ENCODE results near the gene SPINDOC. TPM values are rescaled to one million over a fixed set of nuclear protein-coding genes. Genes with fewer than 3 reads are reported as not detected.

The SPINDOC gene
- total RNA-seq, 1 experiment from 2014 or later, result 50.9 TPM

- CTCF ChIA-PET, result interaction anchor here (0.7 kb wide), 1 partner anchor 10 kb away, joined by 3 read pairs; no protein-coding TSS in a partner anchor
- Histone ChIP-seq H3K4me1 (ENCODE audit: control insufficient read depth in 1 of 2, insufficient read depth in 2 of 2, low read length in 2 of 2) (peaks cover 9 to 24% of the 10 kb centered on the region in 2 experiments; a peak in 3 of 4 replicates), H3K27ac (ENCODE audit: low read depth, low read length) (no peak overlapping the region), H3K36me3 (ENCODE audit: control insufficient read depth in 1 of 2, insufficient read depth in 2 of 2, low read length in 2 of 2) (peaks cover 0 to 2% of the 10 kb centered on the region in 2 experiments; a peak in 1 of 4 replicates), H3K4me3 (replicated peaks in 1 of 2; ENCODE audit: low read depth in 1 of 2, low read length in 2 of 2) (no peak overlapping the region), H3K79me2 (ENCODE audit: insufficient read depth, low read length) (no peaks in the 10 kb centered on the region), H2AFZ (ENCODE audit: low read depth, low read length, poor library complexity, severe bottlenecking) (no peak overlapping the region), H3K27me3 (ENCODE audit: insufficient read depth, low read length) (no peaks in the 10 kb centered on the region), H3K9ac (ENCODE audit: low read length) (no peak overlapping the region), H3K9me2 (ENCODE audit: insufficient read depth) (no peaks in the 10 kb centered on the region), H3K9me3 (ENCODE audit: control insufficient read depth in 1 of 2, insufficient read depth in 1 of 2, low read depth in 1 of 2, low read length in 2 of 2) (no peaks in the 10 kb centered on the region), H4K20me1 (ENCODE audit: insufficient read depth) (no peaks in the 10 kb centered on the region), H3K4me2 (ENCODE audit: low read length) (no peak overlapping the region)
- DNase-seq (ENCODE audit: low read depth, low spot score), result no peak
- TF ChIP-seq SP1 (IDR thresholded peaks at IDR 0.05; ENCODE audit: low read depth), result no peak
- BruUV-seq (replicated peaks), result no TSS peak
- RAD21 ChIA-PET (ENCODE audit: low non-redundant PET in 1 of 2, low total read pairs in 2 of 2, uncharacterized antibody in 2 of 2, unreplicated experiment in 2 of 2), result no interaction called here
- POLR2A ChIA-PET, result interaction anchor here (0.7 kb wide), 1 partner anchor 66 kb away, joined by 5 read pairs; no protein-coding TSS in a partner anchor
- ATAC-seq, result no peak
- intact Hi-C loops (cut with micrococcal nuclease), result loop anchor here (10.0 kb wide), 1 partner anchor 358 kb away; no protein-coding TSS in a partner anchor
Measured at GRCh38 chr11:63832336-63832735, 19.1 kb downstream of the SPINDOC start.

GRCh38 chr11:63833048-63833447 is 19.8 kb downstream of the SPINDOC start:
- intact Hi-C loops (cut with micrococcal nuclease), result loop anchor here (10.0 kb wide), 1 partner anchor 358 kb away; no protein-coding TSS in a partner anchor
- H2AFZ ChIP-seq (ENCODE audit: low read depth, low read length, poor library complexity, severe bottlenecking), result no peak overlapping the region
- no peaks in the 10 kb centered on the region for H4K20me1 ChIP-seq (ENCODE audit: insufficient read depth)
- ChIA-PET CTCF (no interaction called here), POLR2A (no interaction called here), RAD21 (ENCODE audit: low non-redundant PET in 1 of 2, low total read pairs in 2 of 2, uncharacterized antibody in 2 of 2, unreplicated experiment in 2 of 2) (no interaction called here)
- H3K36me3 ChIP-seq (ENCODE audit: control insufficient read depth in 1 of 2, insufficient read depth in 2 of 2, low read length in 2 of 2), result peaks cover 0 to 2% of the 10 kb centered on the region in 2 experiments; a peak in 1 of 4 replicates
- no peak for ATAC-seq
- no peak overlapping the region for H3K9ac ChIP-seq (ENCODE audit: low read length)
- DNase-seq (ENCODE audit: low read depth, low spot score), result no peak
- H3K4me2 ChIP-seq (ENCODE audit: low read length), result no peak overlapping the region
- no peaks in the 10 kb centered on the region for H3K9me2 ChIP-seq (ENCODE audit: insufficient read depth)
- no peak overlapping the region for H3K27ac ChIP-seq (ENCODE audit: low read depth, low read length)
- H3K4me1 ChIP-seq (ENCODE audit: control insufficient read depth in 1 of 2, insufficient read depth in 2 of 2, low read length in 2 of 2), result peaks cover 11 to 31% of the 10 kb centered on the region in 2 experiments; a peak in 3 of 4 replicates
- no peaks in the 10 kb centered on the region for H3K27me3 ChIP-seq (ENCODE audit: insufficient read depth, low read length)
- TF ChIP-seq SP1 (IDR thresholded peaks at IDR 0.05; ENCODE audit: low read depth) (no peak), RAD21 (IDR thresholded peaks at IDR 0.05; ENCODE audit: low read depth) (no peak), POLR2A (IDR thresholded peaks at IDR 0.05; ENCODE audit: borderline replicate concordance, extremely low read depth, insufficient read depth, insufficient read length) (no peak), MAX (IDR thresholded peaks at IDR 0.05) (no peak), ZFX (IDR thresholded peaks at IDR 0.05) (no peak), FOSL1 (IDR thresholded peaks at IDR 0.05; ENCODE audit: low read depth) (no peak), CEBPB (IDR thresholded peaks at IDR 0.05; ENCODE audit: low read depth) (no peak), ZNF274 (IDR thresholded peaks at IDR 0.05; ENCODE audit: low read depth, low read length) (no peak), CBX3 (IDR thresholded peaks at IDR 0.05; ENCODE audit: low read depth) (no peak), JUND (IDR thresholded peaks at IDR 0.05) (no peak), EZH2phosphoT487 (IDR thresholded peaks at IDR 0.05; ENCODE audit: borderline replicate concordance) (no peak), ZBTB33 (IDR thresholded peaks at IDR 0.05; ENCODE audit: extremely low read depth, insufficient replicate concordance, low read length) (no peak), TCF7L2 (IDR thresholded peaks at IDR 0.05; ENCODE audit: borderline replicate concordance, extremely low read depth, insufficient read depth, insufficient read length) (no peak), EZH2 (IDR thresholded peaks at IDR 0.05) (no peak), SIN3A (IDR thresholded peaks at IDR 0.05; ENCODE audit: low read depth) (no peak), YY1 (IDR thresholded peaks at IDR 0.05; ENCODE audit: extremely low read depth, insufficient replicate concordance, low read depth, low read length) (no peak), ELF1 (IDR thresholded peaks at IDR 0.05; ENCODE audit: borderline replicate concordance, low read depth) (no peak), ATF3 (IDR thresholded peaks at IDR 0.05) (no peak), POLR2AphosphoS5 (IDR thresholded peaks at IDR 0.05; ENCODE audit: low read depth, low read length) (no peak)
- H3K79me2 ChIP-seq (ENCODE audit: insufficient read depth, low read length), result no peaks in the 10 kb centered on the region
- no peak overlapping the region for H3K4me3 ChIP-seq (replicated peaks in 1 of 2; ENCODE audit: low read depth in 1 of 2, low read length in 2 of 2)
- no TSS peak for BruUV-seq (replicated peaks)
- no peaks in the 10 kb centered on the region for H3K9me3 ChIP-seq (ENCODE audit: control insufficient read depth in 1 of 2, insufficient read depth in 1 of 2, low read depth in 1 of 2, low read length in 2 of 2)
